ENCODE measurements around the gene NBPF9.
"Not testable (repeated sequence)": the region's sequence is repeated elsewhere in the genome, so short reads cannot be mapped to it uniquely, and the experiment has no call there.

The NBPF9 gene

GRCh38 chr1:149013513-149013912 lies 89.8 kb downstream of the NBPF9 start:
- DNase-seq, result not testable (repeated sequence)

GRCh38 chr1:149012599-149012998 lies 90.8 kb downstream of the NBPF9 start:
- DNase-seq, result not testable (repeated sequence)

- DNase-seq, result not testable (repeated sequence)
Observed at GRCh38 chr1:149009761-149010160, 93.6 kb downstream of the NBPF9 start.

GRCh38 chr1:149008769-149009168 lies 94.6 kb downstream of the NBPF9 start:
- not testable (repeated sequence) for DNase-seq

GRCh38 chr1:149008326-149008725 lies 95.0 kb downstream of the NBPF9 start:
- not testable (repeated sequence) for DNase-seq
